Cardiac muscle cell (in vitro differentiated cells and primary cell): ENCODE measurements around the gene CARD9. TPM values are rescaled to one million over a fixed set of nuclear protein-coding genes. Genes with fewer than 3 reads are reported as not detected.
A peak's percentile ranks its signal among the peaks of the same experiment; 100 is the strongest.

ENCODE experiments used
- DNase-seq, 2 donors: peaks; one replicate each; pipeline versions ENCODE4 v3.0.0 to v3.0.0-alpha.2; 2010 to 2017; ENCODE audit warnings: low read depth in 1 of 2, low spot score in 1 of 2
- H3K27ac ChIP-seq: fragments of 200-600 bp; sonication (generic); 2 replicates; pipeline ENCODE4 v1.5.1; 2016
- H3K27me3 ChIP-seq: fragments of 200-600 bp; sonication (generic); 2 replicates; pipeline ENCODE4 v1.6.0; 2016; ENCODE audit warnings: control low read depth
- H3K36me3 ChIP-seq: fragments of 200-600 bp; sonication (generic); 2 replicates; pipeline ENCODE4 v1.5.1; 2016; ENCODE audit warnings: control low read depth
- H3K4me1 ChIP-seq: fragments of 200-600 bp; sonication (generic); 2 replicates; pipeline ENCODE4 v1.8.1; 2017; ENCODE audit warnings: low read depth, mild to moderate bottlenecking, mixed run types
- H3K4me3 ChIP-seq: fragments of 200-600 bp; sonication (generic); 2 replicates; pipeline ENCODE4 v1.5.1; 2016; ENCODE audit warnings: mild to moderate bottlenecking
- H3K9me3 ChIP-seq: fragments of 200-600 bp; sonication (generic); 2 replicates; pipeline ENCODE4 v1.5.1; 2017; ENCODE audit warnings: low read depth, mild to moderate bottlenecking, control low read depth
- CTCF ChIP-seq: IDR thresholded peaks from 2 replicates; pipeline ENCODE4 v1.5.1; 2012; ENCODE audit warnings: low read depth, mild to moderate bottlenecking, low read length
- polyA plus RNA-seq: library from polyadenylated mRNA; unstranded; fragments of >200 nt; fragmentation: Nextera tagmentation; extraction: Ambion mirVana; gene quantifications from 2 replicates; pipeline ENCODE4 v1.2.1, GENCODE V29; 2016
- total RNA-seq: library from RNA; depleted of rRNA; stranded (reverse); fragments of >200 nt; gene quantifications from 2 replicates; pipeline ENCODE4 v1.2.3, GENCODE V29; 2016

The CARD9 gene
- total and polyA plus RNA-seq, 2 experiments from 2014 or later = 2.1 TPM

GRCh38 chr9:136399176-136400037, 25.9 kb upstream of the CARD9 start:
- peaks cover 8% of the 10 kb centered on the region for H3K36me3 ChIP-seq
- H3K4me3 ChIP-seq = peak overlapping the region; percentile 95
- peak; percentile 14 to 33 for DNase-seq
- no peaks in the 10 kb centered on the region for H3K27me3 ChIP-seq
- no peaks in the 10 kb centered on the region for H3K4me1 ChIP-seq
- H3K27ac ChIP-seq = no peak overlapping the region
- no peaks in the 10 kb centered on the region for H3K9me3 ChIP-seq
- no peak for TF ChIP-seq CTCF

- no peak for DNase-seq
- TF ChIP-seq CTCF = no peak
- H3K4me3 ChIP-seq = no peak overlapping the region
- H3K27me3 ChIP-seq = no peaks in the 10 kb centered on the region
- no peaks in the 10 kb centered on the region for H3K9me3 ChIP-seq
- no peaks in the 10 kb centered on the region for H3K4me1 ChIP-seq
- no peak overlapping the region for H3K27ac ChIP-seq
- peaks cover 16% of the 10 kb centered on the region for H3K36me3 ChIP-seq
These were observed 24.8 kb upstream of the CARD9 start for GRCh38 chr9:136398286-136398685.

- Histone ChIP-seq H3K4me1 (no peaks in the 10 kb centered on the region), H3K27me3 (no peaks in the 10 kb centered on the region), H3K36me3 (peaks cover 16% of the 10 kb centered on the region), H3K9me3 (no peaks in the 10 kb centered on the region), H3K4me3 (no peak overlapping the region), H3K27ac (no peak overlapping the region)
- no peak for TF ChIP-seq CTCF
- no peak for DNase-seq
These were observed 24.2 kb upstream of the CARD9 start for GRCh38 chr9:136397643-136398042.

- Histone ChIP-seq H3K9me3 (no peaks in the 10 kb centered on the region), H3K4me1 (no peaks in the 10 kb centered on the region), H3K27ac (no peak overlapping the region), H3K27me3 (no peaks in the 10 kb centered on the region), H3K4me3 (no peak overlapping the region), H3K36me3 (peaks cover 21% of the 10 kb centered on the region)
- no peak for DNase-seq
- no peak for TF ChIP-seq CTCF
These were observed 22.7 kb upstream of the CARD9 start for GRCh38 chr9:136396219-136396515.

- no peak overlapping the region for H3K27ac ChIP-seq
- no peak overlapping the region for H3K4me3 ChIP-seq
- DNase-seq = no peak
- H3K36me3 ChIP-seq = peaks cover 23% of the 10 kb centered on the region
- no peaks in the 10 kb centered on the region for H3K4me1 ChIP-seq
- no peak for TF ChIP-seq CTCF
- H3K9me3 ChIP-seq = no peaks in the 10 kb centered on the region
- no peaks in the 10 kb centered on the region for H3K27me3 ChIP-seq
These were observed 22.1 kb upstream of the CARD9 start for GRCh38 chr9:136395345-136396218.
